Astrocyte of the cerebellum (primary cell): Measurements from ENCODE around the gene ZNF385C.

ENCODE experiments used
- DNase-seq: peaks from one replicate; pipeline ENCODE4 v3.0.0-alpha.2; 2011; ENCODE audit warnings: low read depth
- H3K4me3 ChIP-seq: 2 replicates; pipeline ENCODE4 v1.5.1; 2011; ENCODE audit warnings: mild to moderate bottlenecking, low read depth, low read length, moderate library complexity
- CTCF ChIP-seq: IDR thresholded peaks from 2 replicates; pipeline ENCODE4 v1.5.1; 2012; ENCODE audit warnings: low read length, low read depth, moderate library complexity, mild to moderate bottlenecking; ENCODE audit errors: missing control alignments
- in situ Hi-C: cut with HindIII; loops from 2 replicates; pipeline ENCODE4 v1.10.0; 2017; ENCODE audit warnings: low sequenced_read_pairs

The ZNF385C gene

GRCh38 chr17:42055027-42055426 is 43.2 kb downstream of the ZNF385C start:
- in situ Hi-C loops: no loop called here
- no peak for DNase-seq
- no peak for TF ChIP-seq CTCF

GRCh38 chr17:42053731-42054500 is 44.4 kb downstream of the ZNF385C start:
- H3K4me3 ChIP-seq: no peak overlapping the region
- no peak for TF ChIP-seq CTCF
- in situ Hi-C loops: no loop called here
- no peak for DNase-seq

More at GRCh38 chr17:42055027-42055426, 43.2 kb downstream of the ZNF385C start:
- no peak overlapping the region for H3K4me3 ChIP-seq

- no peak overlapping the region for H3K4me3 ChIP-seq
- in situ Hi-C loops: no loop called here
- TF ChIP-seq CTCF: no peak
- DNase-seq: no peak
Observed at GRCh38 chr17:42052346-42052877, 45.9 kb downstream of the ZNF385C start.

- no peak for TF ChIP-seq CTCF
- H3K4me3 ChIP-seq: no peak overlapping the region
- DNase-seq: no peak
- in situ Hi-C loops: no loop called here
Observed at GRCh38 chr17:42051645-42052044, 46.6 kb downstream of the ZNF385C start.

GRCh38 chr17:42051013-42051400 is 47.3 kb downstream of the ZNF385C start:
- in situ Hi-C loops: no loop called here
- TF ChIP-seq CTCF: no peak
- H3K4me3 ChIP-seq: peak overlapping the region; percentile 47
- DNase-seq: no peak

GRCh38 chr17:42050393-42051012 is 47.8 kb downstream of the ZNF385C start, which contains the start of gene C17orf113:
C17orf113 (minus strand) TSS chr17:42050601; CDS start chr17:42043376, 7,225 bp downstream.
- in situ Hi-C loops: no loop called here
- DNase-seq: no peak
- H3K4me3 ChIP-seq: peak within 1 kb of the TSS; percentile 47
- peak; percentile 21 for TF ChIP-seq CTCF
